ENCODE measurements around the gene GAD1. TPM values are rescaled to one million over a fixed set of nuclear protein-coding genes. Genes with fewer than 3 reads are reported as not detected.

GAD1 gene
- polyA plus RNA-seq, 2 of the 4 experiments (the other 2 are of a cell fraction) = 0.15 to 0.48 TPM

DNA sequence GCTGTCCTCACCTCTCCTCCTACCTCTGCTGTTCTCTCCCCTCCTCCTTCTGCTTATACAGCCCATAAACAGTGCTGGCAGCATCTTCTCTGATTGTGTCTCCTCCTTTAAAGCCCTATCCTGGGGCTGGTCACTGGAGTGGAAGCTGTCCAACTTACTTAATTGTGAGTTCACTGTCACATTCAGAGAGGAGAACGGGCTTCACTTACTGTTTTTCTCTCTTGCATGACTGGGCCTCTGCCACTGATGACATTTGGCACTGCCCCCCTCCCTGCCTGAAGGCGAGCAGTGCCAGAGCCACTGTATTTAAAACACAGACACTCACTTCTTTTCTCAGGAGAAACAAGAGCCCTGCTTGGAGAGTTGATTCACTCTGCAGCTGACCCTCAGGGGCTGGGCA is 12.3 kb downstream of the GAD1 start:
- CTCF ChIA-PET = no interaction called here
- H3K27ac ChIP-seq = no peak overlapping the region
- no peak overlapping the region for H3K4me3 ChIP-seq
- 25% methylated on average over 2 of the region's 2 CpGs for WGBS (ENCODE audit: missing lambda C conversion rate)
- ATAC-seq (no peak), FAIRE-seq (no peak), DNase-seq (ENCODE audit: low read depth in 1 of 2, low spot score in 1 of 2) (no peak)
- H3K4me1 ChIP-seq = no peaks in the 10 kb centered on the region
- no peak overlapping the region for H3K4me2 ChIP-seq
- TF ChIP-seq BHLHE40 (IDR thresholded peaks at IDR 0.05; ENCODE audit: low read depth, low read length) = no peak
- no peak for TF ChIP-seq RFX5 (IDR thresholded peaks at IDR 0.05)
- TF ChIP-seq, protein P1, sequence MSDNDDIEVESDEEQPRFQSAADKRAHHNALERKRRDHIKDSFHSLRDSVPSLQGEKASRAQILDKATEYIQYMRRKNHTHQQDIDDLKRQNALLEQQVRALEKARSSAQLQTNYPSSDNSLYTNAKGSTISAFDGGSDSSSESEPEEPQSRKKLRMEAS (IDR thresholded peaks at IDR 0.05) = no peak
- no peak for TF ChIP-seq ELK1 (IDR thresholded peaks at IDR 0.05; ENCODE audit: low read depth, low read length)
- TF ChIP-seq CTCF (IDR thresholded peaks at IDR 0.05) = no peak
- no peak for TF ChIP-seq CHD2 (IDR thresholded peaks at IDR 0.05; ENCODE audit: low read length, partially characterized antibody)
- no peak for TF ChIP-seq MYC (IDR thresholded peaks at IDR 0.05; ENCODE audit: borderline replicate concordance, low read length)
- TF ChIP-seq CHD4 (IDR thresholded peaks at IDR 0.05; ENCODE audit: borderline replicate concordance) = no peak
- TF ChIP-seq HOXA7 (CRISPR knock-in tag; IDR thresholded peaks at IDR 0.05) = no peak
- TF ChIP-seq NPAS2 (CRISPR knock-in tag; IDR thresholded peaks at IDR 0.05; ENCODE audit: borderline replicate concordance) = no peak
- no peak for TF ChIP-seq KDM5A (IDR thresholded peaks at IDR 0.05)
- TF ChIP-seq, protein P2, sequence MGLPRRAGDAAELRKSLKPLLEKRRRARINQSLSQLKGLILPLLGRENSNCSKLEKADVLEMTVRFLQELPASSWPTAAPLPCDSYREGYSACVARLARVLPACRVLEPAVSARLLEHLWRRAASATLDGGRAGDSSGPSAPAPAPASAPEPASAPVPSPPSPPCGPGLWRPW (IDR thresholded peaks at IDR 0.05) = no peak
- TF ChIP-seq SREBF2 (IDR thresholded peaks at IDR 0.05) = no peak
- no peak for TF ChIP-seq ZSCAN20 (CRISPR knock-in tag; IDR thresholded peaks at IDR 0.05)
- no peak for TF ChIP-seq JUNB (IDR thresholded peaks at IDR 0.05)
- no peak for TF ChIP-seq FOSB (CRISPR knock-in tag; IDR thresholded peaks at IDR 0.05)
- no peak for TF ChIP-seq EHMT2 (IDR thresholded peaks at IDR 0.05; ENCODE audit: low read depth)
- H3K9me3 ChIP-seq = no peaks in the 10 kb centered on the region
- POLR2A ChIA-PET = no interaction called here

DNA sequence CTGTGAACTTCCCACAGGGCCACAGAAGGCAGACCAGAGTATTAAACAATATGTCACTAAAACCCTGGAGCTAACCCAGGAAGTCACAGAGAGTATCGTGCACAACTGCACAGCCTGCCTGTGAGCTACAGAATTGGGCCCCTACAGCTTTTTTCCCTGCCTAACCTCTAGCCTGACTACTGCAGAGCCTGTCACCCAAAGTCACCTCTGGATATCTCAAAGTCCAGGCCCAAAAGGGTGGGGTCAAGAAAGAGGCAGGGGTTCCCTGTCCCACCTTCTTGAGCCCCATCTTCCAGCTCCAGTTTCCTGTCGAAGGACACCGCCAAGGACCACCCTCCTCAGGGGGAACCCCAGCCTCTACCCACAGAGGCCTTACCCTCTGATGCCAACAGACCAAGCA is 13.5 kb downstream of the GAD1 start:
- DNase-seq (ENCODE audit: low read depth in 1 of 2, low spot score in 1 of 2) = no peak
- ChIA-PET POLR2A (no interaction called here), CTCF (interaction anchor here (0.9 to 1.8 kb wide), 2 partner anchors 11 to 17 kb away, joined by 4 to 5 read pairs; no protein-coding TSS in a partner anchor)

More for the DNA sequence above, 13.5 kb downstream of the GAD1 start:
- TF ChIP-seq SREBF2 (IDR thresholded peaks at IDR 0.05) (no peak), ZSCAN20 (CRISPR knock-in tag; IDR thresholded peaks at IDR 0.05) (no peak), POLR2A (IDR thresholded peaks at IDR 0.05; ENCODE audit: low read length) (no peak), EP300 (IDR thresholded peaks at IDR 0.05) (no peak), CTCF (IDR thresholded peaks at IDR 0.05) (no peak), KDM1A (IDR thresholded peaks at IDR 0.05; ENCODE audit: low read depth) (no peak), ELK1 (IDR thresholded peaks at IDR 0.05; ENCODE audit: low read depth, low read length) (no peak), HEYL (CRISPR knock-in tag; IDR thresholded peaks at IDR 0.05) (no peak), FOSB (CRISPR knock-in tag; IDR thresholded peaks at IDR 0.05) (no peak), NFE2L2 (conservative IDR thresholded peaks at IDR 0.05; ENCODE audit: low read length) (no peak), CHD2 (IDR thresholded peaks at IDR 0.05; ENCODE audit: low read length, partially characterized antibody) (no peak)
- TF ChIP-seq, protein P3, sequence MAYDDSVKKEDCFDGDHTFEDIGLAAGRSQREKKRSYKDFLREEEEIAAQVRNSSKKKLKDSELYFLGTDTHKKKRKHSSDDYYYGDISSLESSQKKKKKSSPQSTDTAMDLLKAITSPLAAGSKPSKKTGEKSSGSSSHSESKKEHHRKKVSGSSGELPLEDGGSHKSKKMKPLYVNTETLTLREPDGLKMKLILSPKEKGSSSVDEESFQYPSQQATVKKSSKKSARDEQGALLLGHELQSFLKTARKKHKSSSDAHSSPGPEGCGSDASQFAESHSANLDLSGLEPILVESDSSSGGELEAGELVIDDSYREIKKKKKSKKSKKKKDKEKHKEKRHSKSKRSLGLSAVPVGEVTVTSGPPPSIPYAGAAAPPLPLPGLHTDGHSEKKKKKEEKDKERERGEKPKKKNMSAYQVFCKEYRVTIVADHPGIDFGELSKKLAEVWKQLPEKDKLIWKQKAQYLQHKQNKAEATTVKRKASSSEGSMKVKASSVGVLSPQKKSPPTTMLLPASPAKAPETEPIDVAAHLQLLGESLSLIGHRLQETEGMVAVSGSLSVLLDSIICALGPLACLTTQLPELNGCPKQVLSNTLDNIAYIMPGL (CRISPR knock-in tag; IDR thresholded peaks at IDR 0.05; ENCODE audit: borderline replicate concordance) = no peak
- TF ChIP-seq, protein P4, sequence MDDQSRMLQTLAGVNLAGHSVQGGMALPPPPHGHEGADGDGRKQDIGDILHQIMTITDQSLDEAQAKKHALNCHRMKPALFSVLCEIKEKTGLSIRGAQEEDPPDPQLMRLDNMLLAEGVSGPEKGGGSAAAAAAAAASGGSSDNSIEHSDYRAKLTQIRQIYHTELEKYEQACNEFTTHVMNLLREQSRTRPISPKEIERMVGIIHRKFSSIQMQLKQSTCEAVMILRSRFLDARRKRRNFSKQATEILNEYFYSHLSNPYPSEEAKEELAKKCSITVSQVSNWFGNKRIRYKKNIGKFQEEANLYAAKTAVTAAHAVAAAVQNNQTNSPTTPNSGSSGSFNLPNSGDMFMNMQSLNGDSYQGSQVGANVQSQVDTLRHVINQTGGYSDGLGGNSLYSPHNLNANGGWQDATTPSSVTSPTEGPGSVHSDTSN (IDR thresholded peaks at IDR 0.05) = no peak
- no peak overlapping the region for H3K27ac ChIP-seq
- no peak for FAIRE-seq
- H3K4me1 ChIP-seq = no peaks in the 10 kb centered on the region
- H3K4me3 ChIP-seq = no peak overlapping the region
- no peak overlapping the region for H3K4me2 ChIP-seq
- H3K9me3 ChIP-seq = no peaks in the 10 kb centered on the region
- WGBS (ENCODE audit: missing lambda C conversion rate) = 22% methylated on average over 3 of the region's 3 CpGs
- no peak for ATAC-seq

All from A549 (cell line).